RPMI7951 (cell line): ENCODE data around the gene NWD2. TPM values are rescaled to one million over a fixed set of nuclear protein-coding genes. Genes with fewer than 3 reads are reported as not detected.
"Not testable (repeated sequence)": the region's sequence is repeated elsewhere in the genome, so short reads cannot be mapped to it uniquely, and the experiment has no call there.

Source experiments
- DNase-seq: peaks from one replicate; pipeline ENCODE4 v3.0.0-alpha.2; 2012; ENCODE audit warnings: low read depth
- total RNA-seq: library from RNA; depleted of rRNA; stranded (reverse); fragments of >200 nt; shearing (Covaris generic); gene quantifications from 2 replicates; pipeline ENCODE4 v1.2.3, GENCODE V29; 2014

The NWD2 gene
- total RNA-seq, 1 experiment from 2014 or later, result not detected

DNA sequence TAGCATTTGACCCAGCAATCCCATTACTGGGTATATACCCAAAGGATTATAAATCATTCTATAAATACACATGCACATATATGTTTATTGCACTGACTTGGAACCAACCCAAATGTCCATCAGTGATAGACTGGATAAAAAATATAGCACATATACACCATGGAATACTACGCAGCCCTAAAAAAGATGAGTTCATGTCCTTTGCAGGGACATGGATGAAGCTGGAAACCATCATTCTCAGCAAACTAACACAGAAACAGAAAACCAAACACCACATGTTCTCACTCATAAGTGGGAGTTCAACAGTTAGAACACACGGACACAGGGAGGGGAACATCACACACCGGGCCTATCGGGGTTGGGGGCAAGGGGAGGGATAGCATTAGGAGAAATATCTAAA is 250.8 kb downstream of the NWD2 start:
- DNase-seq, result not testable (repeated sequence)
